ENCODE data around the gene ABL2.
"Not testable (repeated sequence)": the region's sequence is repeated elsewhere in the genome, so short reads cannot be mapped to it uniquely, and the experiment has no call there.

The ABL2 gene

GRCh38 chr1:179169616-179170467 is 59.6 kb downstream of the ABL2 start:
- DNase-seq (ENCODE audit: low read depth in 2 of 2), result no peak

- DNase-seq (ENCODE audit: low read depth in 2 of 2), result no peak
Measured at GRCh38 chr1:179168536-179168935, 60.9 kb downstream of the ABL2 start.

- DNase-seq (ENCODE audit: low read depth in 2 of 2), result no peak
Measured at GRCh38 chr1:179167955-179168354, 61.5 kb downstream of the ABL2 start.

GRCh38 chr1:179167418-179167777 is 62.1 kb downstream of the ABL2 start:
- no peak for DNase-seq (ENCODE audit: low read depth in 2 of 2)

- DNase-seq (ENCODE audit: low read depth in 2 of 2), result no peak
Measured at GRCh38 chr1:179166663-179167417, 62.6 kb downstream of the ABL2 start.

GRCh38 chr1:179164494-179164893 is 65.0 kb downstream of the ABL2 start:
- no peak for DNase-seq (ENCODE audit: low read depth in 2 of 2)

GRCh38 chr1:179156708-179157107 is 72.8 kb downstream of the ABL2 start:
- no peak for DNase-seq (ENCODE audit: low read depth in 2 of 2)

GRCh38 chr1:179156026-179156425 is 73.5 kb downstream of the ABL2 start:
- DNase-seq (ENCODE audit: low read depth in 2 of 2), result no peak

- DNase-seq (ENCODE audit: low read depth in 2 of 2), result no peak
Measured at GRCh38 chr1:179155615-179156014, 73.9 kb downstream of the ABL2 start.

- no peak for DNase-seq (ENCODE audit: low read depth in 2 of 2)
Measured at GRCh38 chr1:179154437-179154836, 75.0 kb downstream of the ABL2 start.

GRCh38 chr1:179153217-179153616 is 76.3 kb downstream of the ABL2 start:
- DNase-seq (ENCODE audit: low read depth in 2 of 2), result no peak

- DNase-seq (ENCODE audit: low read depth in 2 of 2), result no peak
Measured at GRCh38 chr1:179151908-179152682, 77.4 kb downstream of the ABL2 start.

GRCh38 chr1:179146911-179147310 is 82.6 kb downstream of the ABL2 start:
- no peak for DNase-seq (ENCODE audit: low read depth in 2 of 2)

GRCh38 chr1:179146476-179146875 is 83.0 kb downstream of the ABL2 start:
- DNase-seq (ENCODE audit: low read depth in 2 of 2), result no peak

- DNase-seq (ENCODE audit: low read depth in 2 of 2), result no peak
Measured at GRCh38 chr1:179145521-179145920, 84.0 kb downstream of the ABL2 start.

GRCh38 chr1:179144626-179145025 is 84.9 kb downstream of the ABL2 start:
- no peak for DNase-seq (ENCODE audit: low read depth in 2 of 2)

- DNase-seq (ENCODE audit: low read depth in 2 of 2), result no peak
Measured at GRCh38 chr1:179143322-179143721, 86.2 kb downstream of the ABL2 start.

- DNase-seq (ENCODE audit: low read depth in 2 of 2), result no peak
Measured at GRCh38 chr1:179142889-179143299, 86.6 kb downstream of the ABL2 start.

GRCh38 chr1:179141592-179142251 is 87.8 kb downstream of the ABL2 start:
- no peak for DNase-seq (ENCODE audit: low read depth in 2 of 2)

GRCh38 chr1:179138755-179139154 is 90.7 kb downstream of the ABL2 start:
- not testable (repeated sequence) for DNase-seq (ENCODE audit: low read depth in 2 of 2)

- DNase-seq (ENCODE audit: low read depth in 2 of 2), result no peak
Measured at GRCh38 chr1:179137617-179138255, 91.7 kb downstream of the ABL2 start.
